ENCODE measurements around the gene PRXL2A.

DNA sequence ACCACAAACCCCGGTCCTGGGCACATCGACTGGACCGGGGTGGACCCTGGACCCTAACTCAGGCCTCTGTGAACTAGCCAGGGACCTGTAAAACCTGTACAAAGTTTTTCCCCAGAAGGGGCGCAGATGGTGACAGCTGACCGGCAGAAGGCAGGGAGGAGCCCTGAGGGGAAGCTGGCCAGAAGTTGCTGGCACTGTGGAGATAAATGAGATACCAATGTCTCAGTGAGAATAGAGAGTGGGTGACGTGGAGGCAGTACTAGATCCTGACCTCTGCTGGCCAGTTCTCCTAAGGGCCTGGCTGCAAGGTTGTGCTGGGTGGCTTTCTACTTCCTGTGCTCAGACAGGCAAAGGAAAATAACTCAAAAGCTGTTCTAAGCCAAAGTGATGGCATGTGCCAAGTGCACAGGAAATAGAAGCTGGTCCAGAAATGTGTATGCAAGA, 35.2 kb downstream of the PRXL2A start:
- TF ChIP-seq, protein P1, sequence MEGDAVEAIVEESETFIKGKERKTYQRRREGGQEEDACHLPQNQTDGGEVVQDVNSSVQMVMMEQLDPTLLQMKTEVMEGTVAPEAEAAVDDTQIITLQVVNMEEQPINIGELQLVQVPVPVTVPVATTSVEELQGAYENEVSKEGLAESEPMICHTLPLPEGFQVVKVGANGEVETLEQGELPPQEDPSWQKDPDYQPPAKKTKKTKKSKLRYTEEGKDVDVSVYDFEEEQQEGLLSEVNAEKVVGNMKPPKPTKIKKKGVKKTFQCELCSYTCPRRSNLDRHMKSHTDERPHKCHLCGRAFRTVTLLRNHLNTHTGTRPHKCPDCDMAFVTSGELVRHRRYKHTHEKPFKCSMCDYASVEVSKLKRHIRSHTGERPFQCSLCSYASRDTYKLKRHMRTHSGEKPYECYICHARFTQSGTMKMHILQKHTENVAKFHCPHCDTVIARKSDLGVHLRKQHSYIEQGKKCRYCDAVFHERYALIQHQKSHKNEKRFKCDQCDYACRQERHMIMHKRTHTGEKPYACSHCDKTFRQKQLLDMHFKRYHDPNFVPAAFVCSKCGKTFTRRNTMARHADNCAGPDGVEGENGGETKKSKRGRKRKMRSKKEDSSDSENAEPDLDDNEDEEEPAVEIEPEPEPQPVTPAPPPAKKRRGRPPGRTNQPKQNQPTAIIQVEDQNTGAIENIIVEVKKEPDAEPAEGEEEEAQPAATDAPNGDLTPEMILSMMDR (IDR thresholded peaks at IDR 0.05): peak in 2 of 3 experiments; percentile 43 to 45
- no peak for TF ChIP-seq POLR2A (IDR thresholded peaks at IDR 0.05)
